Skin of body (tissue), 2 donors: Measurements from ENCODE around the gene ANP32E. TPM values are rescaled to one million over a fixed set of nuclear protein-coding genes. Genes with fewer than 3 reads are reported as not detected.
A peak's percentile ranks its signal among the peaks of the same experiment; 100 is the strongest.
"Not testable (repeated sequence)": the region's sequence is repeated elsewhere in the genome, so short reads cannot be mapped to it uniquely, and the experiment has no call there.

Experiments used
- DNase-seq: peaks from one replicate; lab custom pipeline; 2025; lab: John Stamatoyannopoulos, UW
- total RNA-seq: library from RNA; depleted of rRNA; stranded (reverse); fragments of >200 nt; gene quantifications from one replicate; pipeline ENCODE4 v1.2.3, GENCODE V29; 2014

The ANP32E gene
- total RNA-seq, 1 donor from 2014 or later: 30.9 TPM

DNA sequence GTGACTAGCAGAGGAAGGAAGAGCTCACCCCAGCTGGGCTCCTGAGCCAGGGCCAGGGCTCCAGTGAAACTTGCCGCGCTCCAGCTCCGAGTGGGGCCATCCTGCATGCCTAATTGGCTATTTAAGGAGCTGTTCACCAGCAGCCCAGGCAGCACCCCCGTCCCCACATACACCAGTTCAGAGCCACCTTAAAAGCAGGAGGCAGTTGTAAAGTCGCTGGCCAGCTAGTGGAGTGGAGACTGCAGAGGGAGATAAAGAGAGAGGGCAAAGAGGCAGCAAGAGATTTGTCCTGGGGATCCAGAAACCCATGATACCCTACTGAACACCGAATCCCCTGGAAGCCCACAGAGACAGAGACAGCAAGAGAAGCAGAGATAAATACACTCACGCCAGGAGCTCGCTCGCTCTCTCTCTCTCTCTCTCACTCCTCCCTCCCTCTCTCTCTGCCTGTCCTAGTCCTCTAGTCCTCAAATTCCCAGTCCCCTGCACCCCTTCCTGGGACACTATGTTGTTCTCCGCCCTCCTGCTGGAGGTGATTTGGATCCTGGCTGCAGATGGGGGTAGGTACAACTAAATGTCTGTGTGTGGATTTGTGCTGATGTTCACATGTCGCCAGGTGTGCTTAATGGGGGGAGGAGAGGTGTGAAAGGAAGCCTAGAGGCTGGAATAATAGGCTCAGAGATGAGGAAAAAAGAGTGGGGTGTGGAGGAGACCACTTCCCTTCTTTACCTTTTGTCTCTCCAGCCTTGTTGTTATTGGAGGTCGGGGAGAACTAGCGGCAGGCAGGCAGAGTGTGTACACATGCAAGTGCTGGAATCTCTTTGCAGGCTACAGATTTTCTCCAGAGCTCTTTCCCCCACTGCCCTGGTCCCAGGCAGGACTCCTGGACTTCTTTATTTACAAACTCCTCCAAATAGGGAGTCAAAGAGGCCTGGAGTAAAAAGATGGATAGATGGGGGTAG, 22.0 kb upstream of the ANP32E start, which contains the start of gene CA14:
CA14 (plus strand) TSS at position 151 of the 962 bp plus-strand sequence; CDS start at position 506, 355 bp downstream.
- no peak for DNase-seq

DNA sequence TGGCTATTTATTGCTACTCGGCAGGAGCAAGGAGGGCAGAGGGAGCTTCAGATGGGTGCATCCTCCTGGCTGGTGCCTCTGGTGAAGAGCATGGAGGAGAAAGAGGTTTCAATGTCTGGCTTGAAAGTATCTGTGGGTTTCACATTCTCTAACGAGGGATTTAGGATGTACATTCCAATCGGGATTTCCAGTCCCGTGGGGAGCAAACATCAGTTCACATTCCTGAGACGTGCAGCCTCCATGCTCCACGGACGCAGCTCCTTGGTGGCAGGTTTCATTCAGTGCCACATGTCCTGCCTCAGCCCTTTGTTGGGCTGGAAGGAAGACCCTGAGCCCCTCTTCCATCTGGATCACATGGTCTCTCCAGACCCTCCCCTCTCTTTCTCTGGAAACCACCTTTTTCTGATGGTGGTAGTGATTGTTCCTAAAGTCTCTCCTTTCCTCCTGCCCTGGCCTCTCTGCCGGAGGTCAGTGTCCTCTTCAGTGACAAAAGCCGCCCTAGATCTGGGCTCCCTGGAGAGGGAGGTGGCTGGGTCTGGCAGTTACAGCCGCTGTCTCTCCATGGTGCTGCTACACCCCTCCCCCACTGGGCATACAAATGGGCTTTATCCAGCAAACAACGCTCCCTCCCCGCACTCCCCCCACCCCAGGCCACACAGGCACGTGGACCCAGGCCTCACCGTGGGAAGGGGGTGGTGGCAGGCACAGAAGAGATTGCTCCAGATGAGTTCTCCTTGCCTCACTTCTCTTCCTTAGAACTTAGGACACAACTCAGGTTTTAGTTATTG, 20.8 kb upstream of the ANP32E start:
- DNase-seq: no peak

DNA sequence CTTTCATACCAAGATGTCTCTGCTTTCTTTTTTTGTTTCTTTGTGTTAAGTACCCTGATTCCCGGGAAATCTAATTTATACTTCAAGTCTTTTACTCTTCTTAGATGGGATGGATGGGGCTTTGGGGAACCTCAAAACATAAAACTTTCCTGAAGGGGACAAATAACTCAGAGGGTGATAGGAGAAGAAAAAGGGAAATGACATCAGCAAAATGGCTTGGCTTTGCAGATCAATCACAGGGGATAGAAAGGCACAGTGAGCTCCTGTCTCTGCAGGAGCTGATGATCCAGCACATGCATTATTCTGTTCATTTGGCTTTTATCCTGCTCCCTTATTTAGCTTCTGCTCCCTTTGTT, 20.3 kb upstream of the ANP32E start:
- DNase-seq: no peak

DNA sequence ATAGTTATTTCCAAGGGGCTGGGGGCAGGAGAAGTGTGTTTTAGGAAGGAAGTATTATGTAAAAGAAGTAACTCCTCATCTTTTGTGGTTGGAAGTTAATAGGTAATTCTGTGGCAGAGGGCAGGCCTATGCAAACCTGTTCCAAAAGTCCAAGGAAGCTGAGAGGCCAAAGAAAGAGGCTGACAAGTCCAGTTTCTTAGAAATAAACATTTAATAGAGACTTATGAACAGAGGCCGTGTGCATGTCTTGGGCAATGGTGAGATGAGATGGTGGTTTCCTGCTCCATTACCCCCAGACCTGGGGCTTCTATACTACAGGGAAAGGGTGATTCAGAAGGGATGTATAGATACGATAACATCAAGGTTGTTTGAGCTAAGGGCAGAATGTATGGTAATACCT, 14.0 kb upstream of the ANP32E start:
- no peak for DNase-seq

DNA sequence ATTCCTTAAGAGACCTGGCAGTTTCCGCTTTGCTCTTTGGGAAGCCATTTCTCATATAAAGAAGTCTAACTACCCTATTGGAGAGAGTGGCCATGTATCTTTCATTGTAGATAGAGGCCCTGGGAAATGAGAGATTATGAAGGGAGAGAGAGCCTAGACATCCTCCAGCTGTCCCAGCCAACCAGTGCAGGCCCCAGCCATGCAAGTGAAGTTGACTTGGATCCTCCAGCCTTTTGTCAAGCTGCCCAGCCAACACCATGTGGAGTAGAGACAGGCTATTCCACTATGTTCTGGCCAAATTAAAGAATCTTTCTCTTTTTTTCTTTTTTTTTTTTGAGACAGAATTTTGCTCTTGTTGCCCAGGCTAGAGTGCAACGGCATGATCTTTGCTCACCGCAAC, 7.1 kb upstream of the ANP32E start:
- no peak for DNase-seq

DNA sequence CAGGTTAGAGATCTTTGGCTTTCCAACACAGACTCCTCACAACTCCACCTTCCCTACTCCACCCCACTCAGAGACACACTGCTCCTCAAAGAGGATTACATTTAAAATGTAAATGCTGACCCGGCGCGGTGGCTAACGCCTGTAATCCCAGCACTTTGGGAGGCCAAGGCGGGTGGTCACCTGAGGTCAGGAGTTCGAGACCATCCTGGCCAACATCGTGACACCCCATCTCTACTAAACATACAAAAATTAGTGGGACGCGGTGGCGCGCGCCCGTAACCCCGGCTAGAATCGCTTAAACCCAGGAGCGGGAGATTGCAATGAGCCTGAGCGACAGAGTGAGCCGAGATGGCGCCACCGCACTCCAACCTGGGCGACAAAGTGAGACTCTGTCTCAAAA, 1.8 kb upstream of the ANP32E start:
- no peak for DNase-seq

DNA sequence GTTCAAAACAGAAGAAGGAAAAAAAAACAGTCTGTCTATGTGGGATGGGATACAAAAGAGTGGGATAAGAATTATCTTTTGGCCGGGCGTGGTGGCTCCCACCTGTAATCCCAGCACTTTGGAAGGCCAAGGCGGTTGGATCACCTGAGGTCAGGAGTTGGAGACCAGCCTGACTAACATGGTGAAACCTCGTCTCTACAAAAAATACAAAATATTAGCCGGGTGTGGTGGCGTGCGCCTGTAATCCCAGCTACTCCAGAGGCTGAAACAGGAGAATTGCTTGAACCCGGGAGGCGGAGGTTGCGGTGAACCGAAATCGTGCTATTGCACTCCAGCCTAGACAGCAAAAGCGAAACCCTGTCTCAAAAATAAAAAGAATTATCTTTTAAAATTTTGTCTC, 1.3 kb upstream of the ANP32E start:
- DNase-seq: not testable (repeated sequence)

DNA sequence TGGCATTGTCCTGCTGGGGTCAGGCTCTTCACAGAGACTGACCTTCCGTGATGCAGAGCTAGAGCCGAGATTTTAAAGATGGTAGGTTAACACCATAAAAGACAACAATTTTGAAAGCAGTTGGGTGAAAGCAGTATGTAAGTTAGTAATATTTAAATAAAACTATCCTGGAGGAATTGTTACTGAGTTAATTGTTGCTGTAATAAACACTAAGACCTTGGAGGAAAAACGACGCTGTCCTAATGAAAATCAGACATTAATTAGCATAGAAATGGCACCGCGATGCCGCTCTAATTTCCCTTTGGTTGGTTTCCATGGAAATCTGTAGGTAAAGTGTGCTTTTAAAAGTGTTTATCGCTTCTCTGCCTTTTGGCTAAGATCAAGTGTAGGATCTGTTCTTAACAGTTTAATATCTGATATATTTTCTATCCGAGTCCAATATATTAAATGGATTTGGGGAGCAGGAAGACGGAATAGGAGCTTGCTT, 745 bp upstream of the ANP32E start:
- DNase-seq: no peak

DNA sequence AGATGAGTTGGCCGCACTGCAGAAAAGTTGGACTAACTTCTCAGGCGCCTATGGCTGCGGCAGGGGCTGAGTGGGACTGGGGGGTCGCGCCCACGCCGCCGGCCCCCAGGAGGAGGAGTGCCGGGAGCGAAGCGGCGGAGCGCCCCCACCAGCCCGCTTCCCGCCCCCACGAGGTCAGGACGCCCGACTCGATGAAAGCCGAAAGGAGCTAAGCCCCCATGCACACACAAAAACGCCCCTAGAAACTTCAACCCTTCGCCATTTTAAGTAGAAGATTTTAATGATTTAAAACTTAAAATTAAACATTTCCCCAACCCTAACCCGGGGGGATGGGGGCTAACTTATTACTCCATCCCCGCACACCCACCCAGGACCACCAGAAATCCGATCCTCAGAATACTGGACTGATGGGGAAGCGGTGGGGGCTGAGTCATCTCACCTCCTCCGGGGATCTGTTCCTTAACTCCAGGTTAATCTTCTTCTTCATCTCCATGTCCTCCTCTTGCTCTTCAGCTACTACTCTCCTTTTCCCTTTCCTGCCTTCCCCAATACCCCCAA, 539 bp downstream of the ANP32E start:
- DNase-seq: no peak

DNA sequence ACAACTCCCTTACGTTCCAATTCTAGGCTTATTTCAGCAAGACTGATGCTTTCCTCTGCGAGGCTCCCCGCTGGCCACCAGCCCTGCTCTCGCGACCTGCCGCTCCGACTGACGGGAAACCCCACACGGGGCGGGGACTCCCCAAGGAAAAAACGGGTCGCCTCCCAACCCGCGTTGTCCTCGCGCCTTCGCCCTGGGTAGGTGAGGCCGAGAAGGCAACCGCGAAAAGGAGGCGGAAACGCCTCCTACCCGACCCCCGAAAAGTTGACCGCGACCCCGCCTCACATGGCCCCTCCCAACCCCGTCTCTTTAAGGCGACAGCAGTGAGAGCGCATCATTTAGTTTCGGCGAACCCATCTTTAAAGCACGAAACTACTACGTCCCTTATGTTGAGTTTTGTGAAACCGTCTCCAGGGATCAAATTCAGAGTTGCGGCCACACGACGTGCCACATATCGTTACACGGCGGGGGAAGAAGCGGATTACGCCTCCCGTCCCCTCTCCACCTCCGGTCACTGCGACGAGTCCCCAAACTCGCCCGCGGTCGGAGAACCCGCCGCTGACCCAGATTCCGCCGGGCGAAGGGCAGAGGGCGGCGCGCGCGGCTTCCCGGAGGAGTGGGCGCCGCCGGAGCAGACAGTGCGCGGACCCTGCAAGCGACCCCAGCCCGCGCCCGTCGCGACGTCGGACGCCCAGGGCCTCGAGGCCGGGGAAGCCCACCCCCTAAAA, 1.2 kb downstream of the ANP32E start:
- DNase-seq: peak; percentile 77

DNA sequence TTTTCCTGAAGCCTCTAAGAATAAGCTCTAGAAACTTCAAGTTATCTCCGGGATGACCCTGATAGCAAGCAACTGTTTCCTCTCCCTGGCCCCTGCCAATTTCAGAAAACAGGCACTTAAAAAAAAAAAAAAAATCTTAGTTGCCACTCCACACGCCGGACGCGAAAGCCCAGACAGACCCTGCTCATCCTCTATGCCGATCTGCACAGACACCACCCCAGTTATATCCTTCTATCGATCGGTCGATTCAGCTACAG, 1.7 kb downstream of the ANP32E start:
- no peak for DNase-seq

DNA sequence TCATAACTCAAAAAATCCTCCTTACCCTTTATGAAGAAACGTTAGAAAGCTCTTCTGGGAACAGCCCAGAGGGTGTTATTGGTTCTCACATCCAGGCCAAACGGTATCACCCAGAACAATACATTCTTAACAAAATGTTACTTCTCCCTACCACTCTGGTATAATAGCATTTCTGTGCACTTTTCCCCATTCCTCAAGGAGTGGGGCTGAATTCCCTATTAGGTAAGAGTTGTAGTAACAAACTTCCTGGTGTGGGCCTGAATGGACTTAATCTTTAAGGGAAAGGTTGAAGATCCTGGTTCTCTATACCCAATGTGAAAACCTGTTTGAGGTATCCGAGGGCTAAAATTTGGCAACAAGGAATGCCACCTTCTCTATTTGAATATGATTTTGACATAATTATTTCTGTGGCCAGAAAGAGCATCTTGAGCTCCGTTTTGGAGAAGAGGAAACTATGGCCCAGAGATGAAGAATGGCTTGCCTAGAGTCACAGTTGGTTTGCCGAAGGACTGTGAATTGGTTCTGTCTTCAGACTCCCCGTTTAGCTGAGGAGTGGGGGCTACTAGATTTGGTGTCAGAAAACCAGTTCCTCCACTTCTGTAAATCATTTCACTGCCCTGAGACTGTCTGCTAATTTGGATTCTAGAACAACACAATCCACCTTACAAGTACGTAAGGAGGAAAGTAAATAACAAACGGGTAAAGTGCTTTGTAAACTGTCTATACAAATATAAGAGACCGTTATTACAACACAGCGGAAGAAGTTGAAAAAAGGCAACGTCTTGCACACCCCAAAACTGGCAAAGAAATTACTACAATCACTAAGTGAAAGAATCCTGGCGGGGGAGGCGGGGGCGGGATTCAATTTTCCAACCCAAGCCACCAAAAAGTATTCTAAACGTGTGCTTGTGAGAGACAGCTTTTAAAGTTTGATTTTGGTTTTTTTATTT, 2.3 kb downstream of the ANP32E start:
- no peak for DNase-seq

DNA sequence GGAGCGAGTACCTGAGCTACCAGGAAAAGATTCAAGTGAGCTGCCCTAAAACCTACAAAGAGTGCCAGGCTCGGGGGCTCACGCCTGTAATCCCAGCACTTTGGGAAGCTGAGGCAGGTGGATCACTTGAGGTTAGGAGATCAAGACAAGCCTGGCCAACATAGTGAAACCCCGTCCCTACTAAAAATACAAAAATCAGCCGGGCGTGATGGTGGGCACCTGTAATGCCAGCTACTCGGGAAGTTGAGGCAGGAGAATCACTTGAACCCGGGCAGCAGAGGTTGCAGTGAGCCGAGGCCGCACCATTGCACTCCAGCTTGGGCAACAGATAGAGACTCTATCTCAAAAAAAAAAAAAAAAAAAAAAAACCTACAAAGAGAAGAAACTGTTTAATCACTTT, 3.0 kb downstream of the ANP32E start:
- not testable (repeated sequence) for DNase-seq

DNA sequence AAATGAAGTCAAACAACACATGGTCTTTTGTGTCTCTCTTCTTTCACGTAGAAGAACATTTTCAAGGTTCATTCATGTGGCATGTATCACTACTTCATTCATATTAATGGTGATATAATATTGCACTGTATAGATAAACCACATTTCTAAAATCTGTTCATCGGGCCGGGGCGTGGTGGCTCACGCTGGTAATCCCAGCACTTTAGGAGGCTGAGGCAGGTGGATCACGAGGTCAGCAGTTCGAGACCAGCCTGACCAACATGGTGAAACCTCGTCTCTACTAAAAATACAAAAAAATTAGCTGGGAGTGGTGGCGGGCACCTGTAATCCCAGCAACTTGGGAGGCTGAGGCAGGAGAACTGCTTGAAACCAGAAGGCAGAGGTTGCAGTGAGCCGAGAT, 7.7 kb downstream of the ANP32E start:
- not testable (repeated sequence) for DNase-seq

DNA sequence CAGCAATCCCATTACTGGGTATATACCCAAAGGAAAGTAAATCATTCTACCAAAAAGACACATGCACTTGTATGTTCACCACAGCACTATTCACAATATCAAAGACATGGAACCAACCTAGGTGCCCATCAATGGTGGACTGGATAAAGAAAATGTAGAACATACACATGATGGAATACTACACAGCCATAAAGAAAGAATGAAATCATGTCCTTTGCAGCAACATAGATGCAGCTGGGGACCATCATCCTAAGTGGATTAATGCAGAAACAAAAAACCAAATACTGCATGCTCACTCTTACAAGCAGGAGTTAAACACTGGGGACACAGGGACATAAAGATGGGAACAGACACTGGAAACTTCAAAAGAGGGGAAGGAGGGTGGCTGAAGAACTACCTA, 8.7 kb downstream of the ANP32E start:
- DNase-seq: no peak

DNA sequence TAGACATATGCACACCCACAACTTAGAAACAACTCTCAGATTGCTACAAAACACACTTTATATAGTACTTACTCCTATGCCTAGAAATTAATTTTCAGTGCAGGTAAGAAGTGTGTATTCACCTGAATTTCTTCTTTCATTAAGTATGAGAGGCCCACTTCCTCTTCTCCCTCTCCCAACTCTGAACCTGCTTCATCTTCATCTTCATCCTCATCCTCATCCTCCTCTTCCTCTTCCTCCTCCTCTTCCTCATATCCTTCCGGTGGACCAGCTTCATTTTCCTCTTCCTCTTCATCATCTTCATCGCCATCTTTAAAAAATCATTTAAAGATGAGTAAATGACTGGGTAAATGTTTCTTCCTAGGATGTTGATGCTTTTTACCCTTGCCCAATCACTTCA, 9.4 kb downstream of the ANP32E start:
- DNase-seq: no peak

DNA sequence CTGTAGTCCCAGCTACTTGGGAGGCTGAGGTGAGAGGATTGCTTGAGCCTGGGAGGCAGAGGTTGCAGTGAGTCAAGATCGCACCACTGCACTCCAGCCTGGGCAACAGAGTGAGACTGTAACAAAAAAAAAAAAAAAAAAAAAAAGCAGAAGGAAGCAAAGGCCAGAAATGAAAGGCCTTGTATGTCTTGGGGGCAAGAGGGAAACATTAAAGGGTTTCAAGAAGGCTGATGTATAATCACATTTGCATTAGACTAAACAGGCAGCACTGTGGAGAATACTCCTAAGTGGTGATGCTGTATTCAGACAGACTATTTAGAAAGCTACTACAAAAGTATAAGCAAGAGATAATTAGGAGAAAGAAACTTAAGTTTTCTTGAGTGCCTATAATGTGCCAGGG, 10.4 kb downstream of the ANP32E start:
- no peak for DNase-seq

DNA sequence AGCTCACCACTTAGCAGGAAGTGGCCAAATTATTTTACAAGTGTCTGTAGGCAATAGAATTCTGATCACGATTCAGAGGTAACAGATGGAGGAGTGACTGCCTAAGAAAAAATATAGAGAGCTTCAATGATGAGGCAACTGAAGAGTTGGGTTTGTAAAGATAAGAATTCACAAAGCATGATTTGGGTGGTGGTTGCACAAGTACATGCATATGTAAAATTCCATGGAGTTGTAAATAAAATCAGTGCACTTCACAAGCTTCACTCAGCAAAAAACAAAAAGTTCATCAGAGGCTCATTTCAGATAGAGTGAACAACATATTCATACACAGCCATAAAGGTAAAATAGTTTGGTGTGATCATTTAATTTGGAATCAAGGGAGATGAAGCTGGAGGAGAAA, 10.9 kb downstream of the ANP32E start:
- DNase-seq: no peak

DNA sequence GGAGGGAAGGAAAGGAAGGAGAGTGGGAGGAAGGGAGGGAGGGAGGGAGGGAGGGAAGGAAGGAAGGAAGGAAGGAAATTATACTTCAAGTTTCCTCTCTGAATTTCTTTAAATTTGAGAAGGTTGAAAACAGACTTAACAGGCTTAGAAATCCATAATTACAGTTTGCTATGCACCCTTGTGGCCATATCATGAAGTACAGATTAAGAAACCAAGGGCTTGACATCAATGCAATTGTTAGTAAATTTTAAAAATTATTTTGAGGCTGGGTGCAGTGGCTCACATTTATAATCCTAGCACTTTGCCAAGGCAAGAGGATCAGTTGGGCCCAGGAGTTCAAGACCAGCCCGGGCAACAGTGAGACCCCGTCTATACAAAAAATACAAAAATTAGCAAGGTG, 14.4 kb downstream of the ANP32E start:
- DNase-seq: no peak

DNA sequence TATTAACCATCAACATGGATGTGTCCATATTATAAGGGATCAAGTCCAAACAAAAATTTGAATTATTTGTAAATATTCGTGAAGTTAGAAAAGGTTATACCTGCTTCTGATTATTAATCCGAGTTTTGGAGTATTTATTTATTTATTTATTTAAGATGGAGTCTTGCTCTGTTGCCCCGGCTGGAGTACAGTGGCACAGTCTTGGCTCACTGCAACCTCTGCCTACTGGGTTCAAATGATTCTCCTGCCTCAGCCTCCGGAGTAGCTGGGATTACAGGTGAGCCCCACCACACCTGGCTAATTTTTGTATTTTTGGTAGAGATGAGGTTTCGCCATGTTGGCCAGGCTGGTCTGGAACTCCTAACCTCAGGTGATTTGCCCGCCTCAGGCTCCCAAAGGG, 20.1 kb downstream of the ANP32E start:
- not testable (repeated sequence) for DNase-seq
